ENCODE results near the gene RPRD1A. TPM values are rescaled to one million over a fixed set of nuclear protein-coding genes. Genes with fewer than 3 reads are reported as not detected.

The RPRD1A gene
- total RNA-seq, 4 donors from 2014 or later = 43.9 to 76.3 (median 62.3) TPM

GRCh38 chr18:36050479-36050878 is 16.9 kb downstream of the RPRD1A start:
- TF ChIP-seq CTCF (IDR thresholded peaks at IDR 0.05; ENCODE audit: low read depth) = no peak

GRCh38 chr18:36047521-36047920 is 19.8 kb downstream of the RPRD1A start:
- no peak for TF ChIP-seq CTCF (IDR thresholded peaks at IDR 0.05; ENCODE audit: low read depth)

- no peak for TF ChIP-seq CTCF (IDR thresholded peaks at IDR 0.05; ENCODE audit: low read depth)
Observed at GRCh38 chr18:36046898-36047297, 20.5 kb downstream of the RPRD1A start.

- no peak for TF ChIP-seq CTCF (IDR thresholded peaks at IDR 0.05; ENCODE audit: low read depth)
Observed at GRCh38 chr18:36045241-36045991, 21.9 kb downstream of the RPRD1A start.

GRCh38 chr18:36043153-36043552 is 24.2 kb downstream of the RPRD1A start:
- no peak for TF ChIP-seq CTCF (IDR thresholded peaks at IDR 0.05; ENCODE audit: low read depth)

GRCh38 chr18:36041146-36041545 is 26.2 kb downstream of the RPRD1A start:
- no peak for TF ChIP-seq CTCF (IDR thresholded peaks at IDR 0.05; ENCODE audit: low read depth)

- no peak for TF ChIP-seq CTCF (IDR thresholded peaks at IDR 0.05; ENCODE audit: low read depth)
Observed at GRCh38 chr18:36038102-36038663, 29.2 kb downstream of the RPRD1A start.

Measured in subcutaneous adipose tissue (tissue), 4 donors.